ENCODE results near the gene FOXP2.
"Not testable (repeated sequence)": the region's sequence is repeated elsewhere in the genome, so short reads cannot be mapped to it uniquely, and the experiment has no call there.

FOXP2 gene

GRCh38 chr7:114598946-114599345 is 184.3 kb downstream of the FOXP2 start:
- FAIRE-seq = no peak

- FAIRE-seq = no peak
Measured at GRCh38 chr7:114606100-114606499, 191.5 kb downstream of the FOXP2 start.

GRCh38 chr7:114608822-114609221 is 194.2 kb downstream of the FOXP2 start:
- not testable (repeated sequence) for FAIRE-seq

DNA sequence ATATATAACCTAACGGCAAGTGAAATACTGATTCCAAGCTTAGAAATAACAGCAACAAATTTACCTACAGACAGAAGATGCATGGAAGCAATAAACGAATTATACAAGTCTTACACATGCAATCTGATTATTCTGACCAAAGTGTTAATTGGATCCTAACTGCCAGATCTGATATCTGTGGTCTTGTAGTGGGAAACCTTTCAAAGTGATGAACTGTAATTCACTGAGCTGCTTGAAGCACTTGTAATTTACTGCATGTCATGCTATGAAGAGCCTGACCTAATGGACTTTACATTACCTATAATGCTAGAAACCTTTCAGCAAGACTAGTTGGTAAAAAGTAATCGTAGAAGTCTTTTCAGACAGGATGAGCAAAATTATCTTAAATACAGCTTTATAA is 205.6 kb downstream of the FOXP2 start:
- no peak for FAIRE-seq

- no peak for FAIRE-seq
Measured at GRCh38 chr7:114622221-114622620, 207.6 kb downstream of the FOXP2 start.

- FAIRE-seq = no peak
Measured at GRCh38 chr7:114623146-114623545, 208.5 kb downstream of the FOXP2 start.

- FAIRE-seq = no peak
Measured at GRCh38 chr7:114627231-114627630, 212.6 kb downstream of the FOXP2 start.

DNA sequence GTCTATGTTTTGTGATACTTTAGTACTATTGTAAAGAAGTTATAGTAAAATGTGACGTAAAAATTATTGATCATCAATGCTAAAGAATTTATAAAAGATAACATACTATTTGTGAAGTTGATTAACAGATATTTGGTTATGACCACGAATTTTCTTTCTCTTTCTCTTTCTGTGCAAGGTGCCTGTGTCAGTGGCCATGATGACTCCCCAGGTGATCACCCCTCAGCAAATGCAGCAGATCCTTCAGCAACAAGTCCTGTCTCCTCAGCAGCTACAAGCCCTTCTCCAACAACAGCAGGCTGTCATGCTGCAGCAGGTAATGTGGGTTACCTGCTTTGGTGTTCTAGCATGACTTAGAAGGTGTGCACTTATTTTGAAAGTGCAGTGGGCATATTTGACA is 213.7 kb downstream of the FOXP2 start:
- no peak for FAIRE-seq

DNA sequence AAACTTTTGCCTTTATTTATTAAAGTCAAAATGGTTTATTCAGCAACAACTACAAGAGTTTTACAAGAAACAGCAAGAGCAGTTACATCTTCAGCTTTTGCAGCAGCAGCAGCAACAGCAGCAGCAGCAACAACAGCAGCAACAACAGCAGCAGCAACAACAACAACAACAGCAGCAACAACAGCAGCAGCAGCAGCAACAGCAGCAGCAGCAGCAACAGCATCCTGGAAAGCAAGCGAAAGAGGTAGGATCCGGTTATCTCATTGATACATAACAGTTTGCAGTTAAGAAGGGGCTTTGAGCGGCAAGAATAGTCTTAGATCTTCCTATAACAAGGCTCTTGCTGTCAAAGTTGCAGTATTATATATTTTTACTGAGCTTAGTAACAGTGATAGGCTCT is 215.1 kb downstream of the FOXP2 start:
- no peak for FAIRE-seq

DNA sequence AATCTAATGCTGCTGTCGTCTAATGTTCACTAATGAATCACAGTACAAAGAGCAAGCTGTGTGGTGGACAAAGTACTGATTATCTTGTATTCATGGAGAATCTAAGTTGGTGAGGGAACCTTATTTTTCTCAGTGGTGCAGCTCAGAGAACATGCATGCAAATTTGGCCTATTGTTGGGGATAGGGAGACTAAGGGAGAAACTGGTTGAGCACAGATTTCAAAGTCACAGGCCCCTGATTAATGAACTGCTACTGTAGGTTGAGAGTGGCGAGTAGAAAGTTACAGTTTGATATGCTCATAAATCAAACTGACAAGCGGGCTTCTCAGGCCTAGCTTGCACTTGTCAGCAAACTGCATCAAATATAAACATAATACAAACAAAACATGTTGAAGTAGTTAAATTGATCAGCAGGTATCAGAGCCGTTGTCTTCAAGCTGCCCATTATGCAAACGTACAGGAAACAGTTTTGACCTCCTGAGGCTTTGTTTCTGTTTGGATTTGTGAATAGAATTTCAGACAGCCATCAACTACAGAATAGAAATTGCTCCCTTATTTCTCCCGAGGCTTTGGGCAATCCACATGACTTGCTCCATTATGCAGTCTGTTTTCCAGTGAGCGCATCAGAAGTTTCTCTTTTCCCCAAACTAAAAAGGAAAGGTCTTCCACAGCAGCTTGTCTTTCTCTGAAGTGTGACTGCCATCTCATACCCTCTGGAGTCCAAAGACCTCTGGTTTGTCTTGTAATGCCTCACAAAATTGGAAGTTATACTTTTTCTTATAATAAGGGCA is 215.8 kb downstream of the FOXP2 start:
- FAIRE-seq = no peak

GRCh38 chr7:114631249-114631822 is 216.7 kb downstream of the FOXP2 start:
- FAIRE-seq = no peak

GRCh38 chr7:114639451-114639850 is 224.8 kb downstream of the FOXP2 start:
- FAIRE-seq = no peak

DNA sequence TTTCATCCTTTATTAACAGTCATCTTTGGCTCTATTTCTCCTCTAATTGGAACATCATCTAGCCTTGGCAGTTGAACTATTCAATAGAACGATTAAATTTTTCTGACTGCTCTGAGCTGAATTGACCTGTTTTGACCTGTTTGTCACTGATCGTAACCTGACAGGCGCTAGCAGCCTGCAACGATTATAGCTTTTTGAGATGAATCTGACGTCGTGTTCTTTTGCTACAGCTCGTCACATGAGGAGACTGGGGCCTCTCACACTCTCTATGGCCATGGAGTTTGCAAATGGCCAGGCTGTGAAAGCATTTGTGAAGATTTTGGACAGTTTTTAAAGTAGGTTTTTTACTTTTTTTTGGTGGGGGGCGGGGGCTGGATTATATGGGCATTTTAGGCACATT is 229.8 kb downstream of the FOXP2 start:
- FAIRE-seq = no peak

GRCh38 chr7:114645451-114645850 is 230.8 kb downstream of the FOXP2 start:
- FAIRE-seq = no peak

DNA sequence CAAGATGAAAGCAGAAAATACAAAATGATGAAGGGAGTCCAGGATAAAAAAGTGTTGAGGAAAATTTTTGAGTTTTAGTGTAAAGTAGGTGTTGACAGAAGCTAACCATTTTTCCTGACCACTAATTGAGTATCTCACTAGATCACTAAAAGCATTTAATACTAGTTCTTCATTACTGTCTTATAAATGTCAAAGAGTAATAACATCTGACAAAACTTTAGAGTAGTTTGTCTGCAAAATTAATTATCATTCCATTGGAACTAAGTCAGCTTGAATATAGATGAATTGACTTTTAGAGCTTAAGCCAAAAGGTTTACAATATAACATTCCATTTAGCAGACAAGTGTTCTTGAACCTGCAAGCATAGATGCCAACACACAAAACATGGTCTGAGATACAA is 232.9 kb downstream of the FOXP2 start:
- no peak for FAIRE-seq

- FAIRE-seq = no peak
Measured at GRCh38 chr7:114648117-114648516, 233.5 kb downstream of the FOXP2 start.

- no peak for FAIRE-seq
Measured at GRCh38 chr7:114648680-114649079, 234.1 kb downstream of the FOXP2 start.

GRCh38 chr7:114649689-114650088 is 235.1 kb downstream of the FOXP2 start:
- FAIRE-seq = no peak

DNA sequence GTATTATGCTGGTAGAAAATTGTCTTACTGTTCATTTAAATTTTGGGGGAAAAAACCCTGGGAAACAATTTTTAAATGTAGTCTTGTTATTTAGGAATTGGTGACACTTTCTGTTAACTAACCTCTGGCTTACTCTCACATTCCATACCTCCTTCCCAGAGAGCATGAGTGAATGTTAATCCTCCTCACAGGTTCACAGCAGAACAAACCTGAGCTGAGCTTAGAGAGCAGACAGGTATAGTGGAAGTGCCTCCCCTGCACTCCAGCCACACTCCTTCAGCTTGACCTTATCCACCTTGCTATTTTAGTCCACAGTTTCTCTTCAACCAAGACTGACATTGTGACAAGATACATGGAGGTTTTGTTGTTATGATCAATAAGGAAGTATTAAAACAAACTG is 235.9 kb downstream of the FOXP2 start:
- FAIRE-seq = no peak

DNA sequence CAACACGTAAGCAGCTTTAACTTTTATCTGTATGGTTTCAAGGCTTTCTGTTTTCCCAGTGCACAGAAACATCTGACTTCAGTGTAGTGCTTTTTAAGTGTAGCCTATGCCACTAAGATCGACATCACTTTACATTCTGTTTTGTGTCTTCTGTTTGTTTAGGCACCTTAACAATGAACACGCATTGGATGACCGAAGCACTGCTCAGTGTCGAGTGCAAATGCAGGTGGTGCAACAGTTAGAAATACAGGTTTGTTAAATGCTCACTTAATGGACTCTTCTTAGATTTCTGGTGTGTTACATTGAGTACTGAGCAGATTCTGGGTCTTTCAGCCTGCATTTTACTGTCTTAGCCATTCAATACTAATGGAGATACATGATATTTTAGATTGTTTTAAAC is 237.4 kb downstream of the FOXP2 start:
- FAIRE-seq = no peak

DNA sequence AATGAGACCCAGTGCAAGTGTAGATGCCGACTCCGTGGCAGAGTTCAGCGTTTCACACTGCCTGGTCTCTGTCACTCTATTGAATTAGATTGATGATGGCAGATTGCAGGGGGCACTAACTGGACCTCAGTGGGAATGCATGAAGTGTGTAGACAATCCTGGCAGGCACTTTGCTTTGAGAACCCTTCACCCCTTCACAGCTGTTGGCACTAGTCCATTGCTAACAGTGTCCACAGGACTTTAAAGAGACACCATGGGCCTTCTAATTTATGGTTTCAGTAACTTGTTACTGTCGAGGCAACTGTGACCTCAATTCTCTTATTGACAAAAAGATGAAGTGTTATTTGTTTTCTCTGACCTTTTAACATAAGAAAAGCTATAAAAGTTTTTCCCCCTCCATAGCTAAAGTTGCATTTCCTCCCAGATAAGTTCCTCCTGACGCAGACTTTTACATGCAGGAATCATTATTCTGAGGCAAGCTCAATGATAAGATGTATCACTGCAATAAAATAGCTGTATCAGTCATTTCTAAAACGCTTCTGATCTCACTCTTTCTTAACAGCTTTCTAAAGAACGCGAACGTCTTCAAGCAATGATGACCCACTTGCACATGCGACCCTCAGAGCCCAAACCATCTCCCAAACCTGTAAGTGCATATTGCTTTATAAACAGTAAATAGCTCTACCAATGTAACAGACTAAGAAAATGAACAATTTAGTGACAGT is 238.9 kb downstream of the FOXP2 start:
- FAIRE-seq = no peak

DNA sequence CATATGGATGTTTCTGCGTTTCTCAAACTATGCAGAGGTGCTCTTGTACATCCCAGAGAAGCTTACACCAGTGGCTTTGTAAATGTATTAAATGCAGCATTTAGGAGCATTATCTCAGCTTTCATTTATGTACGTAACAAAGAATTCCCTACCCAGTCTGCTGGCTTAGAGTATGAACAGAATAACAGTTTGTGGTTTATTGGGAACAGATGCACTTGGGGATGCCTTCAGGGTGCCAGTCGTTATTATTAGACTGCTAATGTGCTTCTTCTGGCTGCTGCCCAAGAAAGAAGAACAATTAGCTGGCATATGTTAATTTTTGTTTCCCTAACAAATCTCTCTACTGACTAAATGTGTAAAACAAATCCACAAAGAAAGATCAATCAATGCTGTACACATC is 241.9 kb downstream of the FOXP2 start:
- FAIRE-seq = no peak

DNA sequence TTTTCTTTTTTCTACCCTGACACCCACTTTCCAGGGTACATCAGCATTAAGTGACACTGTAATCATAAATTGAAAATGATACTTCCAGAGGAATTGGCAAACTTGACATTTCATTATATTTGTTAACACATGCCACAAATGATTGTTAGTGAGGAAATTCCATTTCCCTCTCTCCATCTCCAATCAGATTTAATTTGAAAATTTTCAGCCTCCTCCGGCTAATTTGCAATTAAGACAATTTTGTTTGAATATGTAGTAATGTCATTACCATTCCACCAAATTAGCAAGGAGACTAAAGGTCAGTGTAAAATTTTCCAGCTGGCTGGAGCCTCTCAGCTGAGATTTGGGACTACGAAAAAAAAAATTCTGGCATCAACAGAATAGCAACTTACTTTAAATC is 242.7 kb downstream of the FOXP2 start:
- FAIRE-seq = no peak

DNA sequence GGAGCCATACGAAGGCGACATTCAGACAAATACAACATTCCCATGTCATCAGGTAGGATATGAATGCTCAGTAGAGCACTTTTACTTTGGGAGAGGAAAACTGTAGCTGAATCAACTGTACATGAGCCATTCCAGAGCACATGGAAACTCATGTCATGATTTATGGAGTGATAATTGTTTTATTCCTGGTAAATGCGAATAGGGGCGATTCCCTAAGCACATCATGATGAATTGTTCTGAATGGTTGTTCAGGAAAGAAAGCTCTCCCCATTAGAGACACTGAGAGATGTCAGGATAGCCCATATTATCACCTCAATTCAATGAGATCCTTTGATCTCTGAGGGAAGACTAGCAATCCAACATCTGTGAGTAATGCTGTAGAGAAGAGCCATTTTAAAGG is 243.6 kb downstream of the FOXP2 start:
- no peak for FAIRE-seq
